ENCODE data around the gene ALKBH5.
A peak's percentile ranks its signal among the peaks of the same experiment; 100 is the strongest.

ALKBH5 gene

GRCh38 chr17:18233803-18234518, 50.3 kb downstream of the ALKBH5 start:
- no peak for ATAC-seq
- H3K27ac Mint-ChIP-seq = peak overlapping the region; percentile 93
- peaks cover 20% of the 10 kb centered on the region for H3K36me3 Mint-ChIP-seq
- H3K4me3 Mint-ChIP-seq = no peak overlapping the region
- H3K9me3 Mint-ChIP-seq = no peaks in the 10 kb centered on the region
- DNase-seq (ENCODE audit: low spot score in 2 of 2) = no peak
- peaks cover 49% of the 10 kb centered on the region for H3K4me1 Mint-ChIP-seq

- H3K9me3 Mint-ChIP-seq = no peaks in the 10 kb centered on the region
- ATAC-seq (no peak), DNase-seq (ENCODE audit: low spot score in 2 of 2) (no peak)
- H3K27ac Mint-ChIP-seq = peak overlapping the region; percentile 93
- H3K36me3 Mint-ChIP-seq = peaks cover 20% of the 10 kb centered on the region
- peak overlapping the region; percentile 41 for H3K4me3 Mint-ChIP-seq
- H3K4me1 Mint-ChIP-seq = peaks cover 47% of the 10 kb centered on the region
These were observed 51.3 kb downstream of the ALKBH5 start for GRCh38 chr17:18234853-18235380.

- Mint-ChIP-seq H3K36me3 (peaks cover 20% of the 10 kb centered on the region), H3K4me1 (peaks cover 50% of the 10 kb centered on the region), H3K9me3 (no peaks in the 10 kb centered on the region), H3K27ac (peak overlapping the region; percentile 93), H3K4me3 (peak overlapping the region; percentile 41)
- DNase-seq (ENCODE audit: low spot score in 2 of 2) (peak; percentile 46 to 68), ATAC-seq (peak; percentile 87)
These were observed 52.2 kb downstream of the ALKBH5 start for GRCh38 chr17:18235743-18236256.

GRCh38 chr17:18236494-18236893, 52.9 kb downstream of the ALKBH5 start:
- Mint-ChIP-seq H3K9me3 (no peaks in the 10 kb centered on the region), H3K27ac (peak overlapping the region; percentile 93), H3K4me3 (peak overlapping the region; percentile 41), H3K36me3 (peaks cover 20% of the 10 kb centered on the region), H3K4me1 (peaks cover 45% of the 10 kb centered on the region)
- no peak for DNase-seq (ENCODE audit: low spot score in 2 of 2)
- no peak for ATAC-seq

GRCh38 chr17:18237461-18237860, 53.8 kb downstream of the ALKBH5 start:
- H3K4me3 Mint-ChIP-seq = no peak overlapping the region
- peak overlapping the region; percentile 50 for H3K27ac Mint-ChIP-seq
- ATAC-seq (no peak), DNase-seq (ENCODE audit: low spot score in 2 of 2) (no peak)
- H3K9me3 Mint-ChIP-seq = no peaks in the 10 kb centered on the region
- peaks cover 45% of the 10 kb centered on the region for H3K4me1 Mint-ChIP-seq
- peaks cover 20% of the 10 kb centered on the region for H3K36me3 Mint-ChIP-seq

GRCh38 chr17:18238299-18238698, 54.7 kb downstream of the ALKBH5 start:
- Mint-ChIP-seq H3K27ac (peak overlapping the region; percentile 50), H3K9me3 (no peaks in the 10 kb centered on the region), H3K36me3 (peaks cover 26% of the 10 kb centered on the region), H3K4me1 (peaks cover 38% of the 10 kb centered on the region), H3K4me3 (no peak overlapping the region)
- no peak for DNase-seq (ENCODE audit: low spot score in 2 of 2)
- no peak for ATAC-seq

- no peak for DNase-seq (ENCODE audit: low spot score in 2 of 2)
- H3K36me3 Mint-ChIP-seq = peaks cover 34% of the 10 kb centered on the region
These were observed 56.8 kb downstream of the ALKBH5 start for GRCh38 chr17:18240449-18240848.

GRCh38 chr17:18241229-18241871, 57.7 kb downstream of the ALKBH5 start:
- no peak for ATAC-seq
- Mint-ChIP-seq H3K4me3 (no peak overlapping the region), H3K36me3 (peaks cover 42% of the 10 kb centered on the region), H3K27ac (no peak overlapping the region), H3K9me3 (no peaks in the 10 kb centered on the region), H3K4me1 (peaks cover 17% of the 10 kb centered on the region)
- DNase-seq (ENCODE audit: low spot score in 2 of 2) = no peak

More at GRCh38 chr17:18240449-18240848, 56.8 kb downstream of the ALKBH5 start:
- no peak overlapping the region for H3K4me3 Mint-ChIP-seq
- H3K4me1 Mint-ChIP-seq = peaks cover 26% of the 10 kb centered on the region
- ATAC-seq = no peak
- H3K27ac Mint-ChIP-seq = peak overlapping the region; percentile 74
- H3K9me3 Mint-ChIP-seq = no peaks in the 10 kb centered on the region

GRCh38 chr17:18245038-18245776, 61.6 kb downstream of the ALKBH5 start:
- Mint-ChIP-seq H3K36me3 (peaks cover 74% of the 10 kb centered on the region), H3K4me1 (peaks cover 7% of the 10 kb centered on the region), H3K27ac (no peak overlapping the region), H3K4me3 (no peak overlapping the region), H3K9me3 (no peaks in the 10 kb centered on the region)
- no peak for DNase-seq (ENCODE audit: low spot score in 2 of 2)
- no peak for ATAC-seq

- Mint-ChIP-seq H3K36me3 (peaks cover 84% of the 10 kb centered on the region), H3K27ac (peak overlapping the region; percentile 77), H3K4me3 (no peak overlapping the region), H3K4me1 (peaks cover 7% of the 10 kb centered on the region), H3K9me3 (no peaks in the 10 kb centered on the region)
- ATAC-seq (no peak), DNase-seq (ENCODE audit: low spot score in 2 of 2) (no peak)
These were observed 62.6 kb downstream of the ALKBH5 start for GRCh38 chr17:18246109-18246725.

GRCh38 chr17:18246880-18247612, 63.4 kb downstream of the ALKBH5 start:
- ATAC-seq (peak; percentile 29), DNase-seq (ENCODE audit: low spot score in 2 of 2) (no peak)
- peaks cover 93% of the 10 kb centered on the region for H3K36me3 Mint-ChIP-seq

GRCh38 chr17:18247613-18248001, 64.0 kb downstream of the ALKBH5 start:
- DNase-seq (ENCODE audit: low spot score in 2 of 2) = no peak
- no peak for ATAC-seq
- H3K4me3 Mint-ChIP-seq = no peak overlapping the region
- H3K27ac Mint-ChIP-seq = peak overlapping the region; percentile 77
- peaks cover 7% of the 10 kb centered on the region for H3K4me1 Mint-ChIP-seq
- H3K36me3 Mint-ChIP-seq = peaks cover 98% of the 10 kb centered on the region
- no peaks in the 10 kb centered on the region for H3K9me3 Mint-ChIP-seq

More at GRCh38 chr17:18246880-18247612, 63.4 kb downstream of the ALKBH5 start:
- Mint-ChIP-seq H3K4me1 (peaks cover 7% of the 10 kb centered on the region), H3K9me3 (no peaks in the 10 kb centered on the region), H3K27ac (peak overlapping the region; percentile 77), H3K4me3 (no peak overlapping the region)

- H3K27ac Mint-ChIP-seq = peak overlapping the region; percentile 55
- H3K36me3 Mint-ChIP-seq = peaks cover 99% of the 10 kb centered on the region
- H3K4me3 Mint-ChIP-seq = no peak overlapping the region
These were observed 64.7 kb downstream of the ALKBH5 start for GRCh38 chr17:18248300-18248731.

GRCh38 chr17:18248811-18249210, 65.2 kb downstream of the ALKBH5 start:
- peaks cover 7% of the 10 kb centered on the region for H3K4me1 Mint-ChIP-seq
- H3K9me3 Mint-ChIP-seq = no peaks in the 10 kb centered on the region
- H3K4me3 Mint-ChIP-seq = no peak overlapping the region
- DNase-seq (ENCODE audit: low spot score in 2 of 2) = no peak
- ATAC-seq = no peak
- peak overlapping the region; percentile 55 for H3K27ac Mint-ChIP-seq
- H3K36me3 Mint-ChIP-seq = peaks cover 99% of the 10 kb centered on the region

More at GRCh38 chr17:18248300-18248731, 64.7 kb downstream of the ALKBH5 start:
- DNase-seq (ENCODE audit: low spot score in 2 of 2) = peak; percentile 46 to 76
- Mint-ChIP-seq H3K4me1 (peaks cover 7% of the 10 kb centered on the region), H3K9me3 (no peaks in the 10 kb centered on the region)
- ATAC-seq = peak; percentile 72

All from stimulated activated effector memory CD8-positive, alpha-beta T cell treated with anti-CD3 and anti-CD28 coated beads, Interleukin-12 subunit alpha, Interleukin-12 subunit beta, amount 100 ng/mL, for 72 hours (primary cell).